GM18868 (cell line): Measurements from ENCODE around the gene OR5K1.
A peak's percentile ranks its signal among the peaks of the same experiment; 100 is the strongest.

Experiments
- ATAC-seq: cut with Tn5 transposase; IDR thresholded peaks from one replicate; pipeline ENCODE4 v1.9.1; 2021; ENCODE audit warnings: mild to moderate bottlenecking, moderate library complexity; ENCODE audit not compliant: unreplicated experiment

The OR5K1 gene

GRCh38 chr3:98513736-98514135, 50.7 kb downstream of the OR5K1 start:
- ATAC-seq, result no peak

GRCh38 chr3:98514948-98515347, 51.9 kb downstream of the OR5K1 start:
- no peak for ATAC-seq

GRCh38 chr3:98518816-98519215, 55.8 kb downstream of the OR5K1 start:
- ATAC-seq, result no peak

- no peak for ATAC-seq
Observed at GRCh38 chr3:98519351-98519750, 56.4 kb downstream of the OR5K1 start.

GRCh38 chr3:98521897-98522543, 59.0 kb downstream of the OR5K1 start:
- ATAC-seq, result peak; percentile 41
